ACC112 (cell line): Measurements from ENCODE around the gene DDR2.
A peak's percentile ranks its signal among the peaks of the same experiment; 100 is the strongest.
"Not testable (repeated sequence)": the region's sequence is repeated elsewhere in the genome, so short reads cannot be mapped to it uniquely, and the experiment has no call there.

Experiments
- H2AFZ ChIP-seq: fragments of 200-600 bp; sonication (generic); one replicate; pipeline ENCODE4 v1.6.0; 2017; ENCODE audit warnings: antibody characterized with exemption, low read length; ENCODE audit not compliant: unreplicated experiment
- H3K27ac ChIP-seq: fragments of 200-600 bp; sonication (generic); 2 replicates; pipeline ENCODE4 v1.5.1; 2014; ENCODE audit warnings: low read depth, mild to moderate bottlenecking, antibody characterized with exemption, low read length, moderate library complexity
- H3K27me3 ChIP-seq: fragments of 200-600 bp; sonication (generic); 2 replicates; pipeline ENCODE4 v1.6.1; 2014; ENCODE audit warnings: mild to moderate bottlenecking, antibody characterized with exemption, low read length, moderate library complexity, mixed read lengths; ENCODE audit not compliant: insufficient read depth
- H3K36me3 ChIP-seq: fragments of 200-600 bp; sonication (generic); 2 replicates; pipeline ENCODE4 v1.6.1; 2016; ENCODE audit warnings: mild to moderate bottlenecking, antibody characterized with exemption, low read length, moderate library complexity, mixed read lengths; ENCODE audit not compliant: insufficient read depth
- H3K4me1 ChIP-seq: fragments of 200-600 bp; sonication (generic); one replicate; pipeline ENCODE4 v1.6.1; 2016; ENCODE audit warnings: low read length, mixed read lengths; ENCODE audit not compliant: insufficient read depth, unreplicated experiment, control insufficient read depth
- H3K4me3 ChIP-seq: fragments of 200-600 bp; sonication (generic); 2 replicates; pipeline ENCODE4 v1.5.1; 2014; ENCODE audit warnings: mild to moderate bottlenecking, low read depth, low read length
- H3K79me2 ChIP-seq: fragments of 200-600 bp; sonication (generic); one replicate; pipeline ENCODE4 v1.6.0; 2016; ENCODE audit warnings: low read length; ENCODE audit not compliant: control insufficient read depth, unreplicated experiment, insufficient read depth

The DDR2 gene

DNA sequence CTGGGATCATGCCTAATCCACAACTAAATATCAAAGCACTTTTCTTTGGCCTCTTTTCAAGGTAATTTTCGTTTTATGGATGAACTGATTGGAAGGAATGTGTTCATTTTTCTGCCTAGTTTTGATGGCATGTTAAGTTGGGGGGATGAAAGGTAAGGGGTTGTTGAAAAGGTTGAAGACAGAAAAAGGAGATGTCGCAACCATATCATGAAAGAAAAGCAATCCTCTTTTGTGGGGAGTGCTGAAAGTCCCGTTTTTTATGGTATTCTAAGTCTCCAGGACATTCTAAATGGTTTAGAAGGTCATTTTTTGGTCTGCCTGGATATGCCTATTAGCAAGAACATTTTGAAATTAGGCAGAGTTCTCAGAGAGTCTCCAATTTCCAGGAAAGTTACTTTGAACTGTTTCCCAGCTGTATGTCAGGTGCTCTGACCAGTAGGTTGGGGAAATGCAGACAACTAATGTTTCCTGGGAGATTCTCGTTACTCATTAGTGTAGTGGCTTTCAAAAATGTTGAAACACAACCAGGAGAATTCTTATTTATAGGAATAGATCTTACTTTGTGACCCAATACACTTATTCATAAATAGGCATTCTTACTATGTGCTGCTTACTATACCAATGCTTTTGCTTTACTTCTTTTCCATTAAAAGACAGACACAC is 164.5 kb downstream of the DDR2 start:
- H3K79me2 ChIP-seq, H3K36me3 ChIP-seq, H3K27ac ChIP-seq, H3K27me3 ChIP-seq, H3K4me3 ChIP-seq, H2AFZ ChIP-seq, H3K4me1 ChIP-seq: not testable (repeated sequence)

DNA sequence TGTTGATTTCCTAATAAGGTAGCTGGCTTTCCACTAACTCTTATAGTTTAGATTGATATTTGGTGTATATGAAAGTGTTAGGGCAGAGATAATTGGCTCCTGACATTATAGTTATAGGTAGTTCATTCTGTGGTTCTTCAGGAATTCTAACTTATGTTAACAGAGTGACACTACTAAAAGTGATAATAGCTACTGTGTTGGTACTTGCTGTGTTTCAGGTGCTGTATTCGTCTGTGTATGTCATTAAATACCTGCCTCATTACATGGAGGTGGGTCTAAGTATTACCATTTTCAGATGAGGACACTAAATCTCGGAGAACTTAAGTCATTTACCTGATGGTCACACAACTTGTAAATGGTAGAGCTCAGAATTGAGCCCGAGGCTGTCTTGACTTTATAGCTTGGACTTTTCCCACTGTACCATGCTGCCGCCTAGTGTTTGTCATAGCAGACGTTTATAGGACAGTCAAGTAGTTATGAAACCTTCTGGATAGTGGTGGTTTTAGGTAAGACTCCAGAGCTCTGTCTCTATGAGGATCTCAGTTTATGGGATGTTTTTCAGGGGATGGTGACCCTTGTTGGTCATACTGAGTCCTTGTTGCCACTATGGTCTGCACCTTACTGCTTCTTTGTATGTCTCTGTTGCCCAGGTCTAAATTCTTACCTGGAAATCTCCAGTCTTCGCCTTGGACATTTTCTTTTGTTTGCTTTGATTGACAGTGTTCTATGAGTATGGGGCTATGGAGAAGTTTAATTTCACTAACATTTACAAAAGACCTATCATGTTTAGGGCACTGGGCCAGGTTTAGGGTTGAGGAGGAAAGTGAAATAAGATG is 167.9 kb downstream of the DDR2 start:
- H3K4me1 ChIP-seq, H3K36me3 ChIP-seq, H3K27ac ChIP-seq, H3K79me2 ChIP-seq, H3K27me3 ChIP-seq, H3K4me3 ChIP-seq, H2AFZ ChIP-seq: not testable (repeated sequence)

DNA sequence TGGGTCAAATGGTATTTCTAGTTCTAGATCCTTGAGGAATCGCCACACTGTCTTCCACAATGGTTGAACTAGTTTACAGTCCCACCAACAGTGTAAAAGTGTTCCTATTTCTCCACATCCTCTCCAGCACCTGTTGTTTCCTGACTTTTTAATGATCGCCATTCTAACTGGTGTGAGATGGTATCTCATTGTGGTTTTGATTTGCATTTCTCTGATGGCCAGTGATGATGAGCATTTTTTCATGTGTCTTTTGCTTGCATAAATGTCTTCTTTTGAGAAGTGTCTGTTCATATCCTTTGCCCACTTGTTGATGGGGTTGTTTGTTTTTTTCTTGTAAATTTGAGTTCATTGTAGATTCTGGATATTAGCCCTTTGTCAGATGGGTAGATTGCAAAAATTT is 175.2 kb downstream of the DDR2 start:
- H3K27me3 ChIP-seq, H3K27ac ChIP-seq, H3K79me2 ChIP-seq: not testable (repeated sequence)

DNA sequence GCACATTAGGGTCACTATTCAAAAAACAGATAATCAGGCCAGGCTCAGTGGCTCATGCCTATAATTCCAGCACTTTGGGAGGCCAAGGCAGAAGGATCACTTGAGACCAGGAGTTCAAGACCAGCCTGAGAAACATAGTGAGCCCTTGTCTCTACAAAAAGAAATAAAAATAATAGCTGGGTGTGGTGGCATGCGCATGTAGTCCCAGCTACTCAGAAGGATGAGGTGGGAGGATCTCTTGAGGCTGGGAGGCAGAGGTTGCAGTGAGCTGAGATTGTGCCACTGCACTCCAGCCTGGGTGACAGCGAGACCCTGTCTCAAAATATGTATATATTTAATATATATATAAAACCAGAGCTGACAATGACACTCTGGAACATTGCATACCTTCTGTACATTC is 180.1 kb downstream of the DDR2 start:
- not testable (repeated sequence) for H3K4me1 ChIP-seq, H3K36me3 ChIP-seq, H3K27me3 ChIP-seq, H2AFZ ChIP-seq, H3K79me2 ChIP-seq, H3K4me3 ChIP-seq, H3K27ac ChIP-seq

More for the DNA sequence above, 175.2 kb downstream of the DDR2 start:
- H2AFZ ChIP-seq, H3K4me3 ChIP-seq, H3K4me1 ChIP-seq, H3K36me3 ChIP-seq: not testable (repeated sequence)

DNA sequence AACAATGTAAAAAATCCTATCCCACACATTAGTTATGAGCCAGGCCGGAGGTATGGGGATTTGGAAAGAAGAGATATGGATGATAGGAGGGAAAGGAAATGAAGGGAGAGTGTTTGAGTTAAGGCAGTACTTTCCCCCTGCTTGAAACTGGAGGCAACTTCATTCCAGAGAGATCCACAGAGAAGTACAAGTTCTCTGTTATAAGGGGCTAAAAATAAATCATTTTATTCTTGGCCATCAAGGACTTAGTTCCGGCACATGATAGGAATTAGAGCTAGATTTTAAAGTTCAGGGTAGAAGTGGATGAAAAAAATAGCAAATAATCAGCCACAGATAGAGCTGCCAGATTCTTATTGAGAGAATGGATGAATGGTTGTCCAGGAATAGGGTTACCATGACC is 185.9 kb downstream of the DDR2 start:
- not testable (repeated sequence) for H3K4me3 ChIP-seq, H2AFZ ChIP-seq, H3K27ac ChIP-seq, H3K79me2 ChIP-seq, H3K27me3 ChIP-seq, H3K36me3 ChIP-seq
- peaks cover 13% of the 10 kb centered on the region for H3K4me1 ChIP-seq

DNA sequence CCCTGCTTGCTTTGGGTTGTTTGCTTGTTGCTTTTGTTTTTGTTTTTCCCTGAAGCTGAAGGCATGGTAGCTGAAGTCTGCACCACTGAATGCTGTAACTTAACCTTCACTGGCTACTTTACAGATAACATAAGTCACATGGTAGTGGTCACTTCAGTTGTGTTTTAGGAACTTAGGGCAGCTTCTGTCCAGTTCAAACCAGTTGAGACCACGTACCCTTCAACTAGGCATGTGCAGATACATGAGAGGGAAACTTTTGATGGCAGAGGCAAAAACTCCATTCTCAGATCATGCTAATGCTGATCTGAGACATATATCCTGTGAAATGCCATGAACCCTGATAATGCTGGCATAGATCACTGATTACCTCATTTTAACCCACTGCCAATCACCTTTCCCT is 186.4 kb downstream of the DDR2 start:
- H3K36me3 ChIP-seq, H3K27me3 ChIP-seq, H3K4me3 ChIP-seq, H2AFZ ChIP-seq, H3K79me2 ChIP-seq, H3K27ac ChIP-seq: not testable (repeated sequence)
- H3K4me1 ChIP-seq, result peaks cover 19% of the 10 kb centered on the region

DNA sequence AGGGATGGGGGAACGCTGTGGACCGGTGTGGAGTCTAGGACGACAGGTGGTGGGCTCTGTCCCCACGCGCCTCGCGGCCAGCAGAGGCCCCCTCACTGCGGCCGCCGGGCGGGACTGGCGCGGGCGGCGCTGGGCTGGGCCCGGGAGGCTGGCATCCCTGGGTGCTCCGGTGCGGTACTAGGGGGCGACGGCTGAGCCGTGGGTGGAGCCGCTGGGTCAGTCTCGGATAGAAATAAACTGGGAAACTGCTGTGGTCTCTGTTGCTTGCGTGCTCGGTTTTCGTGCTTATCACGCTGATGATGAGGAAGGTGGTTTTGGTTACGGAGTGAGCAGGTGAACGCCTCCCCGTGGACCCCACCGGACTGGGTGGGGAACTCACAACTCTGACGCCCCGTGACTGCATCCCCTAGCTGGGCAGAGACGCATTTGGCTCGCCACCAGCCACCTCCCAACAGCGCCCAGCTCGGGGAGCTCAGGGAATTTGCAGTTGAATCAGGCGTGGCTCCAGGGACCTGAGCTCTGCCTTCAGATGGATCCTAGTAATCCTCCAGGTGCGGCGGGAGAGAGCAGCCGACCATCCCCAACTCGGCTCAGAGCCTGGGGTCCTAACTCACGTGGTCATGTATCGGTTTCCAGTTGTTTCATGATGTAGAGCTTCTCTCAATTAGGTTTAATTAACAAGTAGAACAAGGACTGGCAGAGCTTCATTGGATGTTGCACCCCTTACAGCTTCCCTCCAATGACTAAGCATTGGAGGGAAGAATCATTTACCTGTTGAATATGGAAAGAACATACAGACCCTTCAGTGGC is 190.3 kb downstream of the DDR2 start:
- no peaks in the 10 kb centered on the region for H3K36me3 ChIP-seq
- peak overlapping the region; percentile 80 for H3K4me3 ChIP-seq
- H3K79me2 ChIP-seq, result no peaks in the 10 kb centered on the region
- H2AFZ ChIP-seq, result peak overlapping the region; percentile 87
- H3K27ac ChIP-seq, result no peak overlapping the region
- no peaks in the 10 kb centered on the region for H3K27me3 ChIP-seq
- H3K4me1 ChIP-seq, result peaks cover 21% of the 10 kb centered on the region

DNA sequence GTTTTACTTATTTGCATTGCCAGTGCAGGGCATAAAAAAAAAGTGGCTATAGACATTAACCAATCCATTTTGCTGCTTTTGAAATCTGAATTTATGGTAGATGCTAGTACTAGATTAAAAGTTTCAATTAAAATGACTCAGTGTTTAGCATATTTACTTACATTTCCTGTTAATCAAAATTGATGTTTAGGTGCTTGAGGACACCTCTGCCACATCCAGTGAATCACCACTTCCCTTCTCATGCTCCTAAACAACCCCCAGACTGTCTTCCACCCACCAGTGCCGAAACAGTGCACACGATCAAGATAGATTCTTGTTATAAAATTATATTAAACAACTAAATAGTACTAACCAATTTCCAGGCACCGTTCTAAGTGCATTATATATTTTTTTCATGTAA is 191.0 kb downstream of the DDR2 start:
- H3K27me3 ChIP-seq, result no peaks in the 10 kb centered on the region
- H3K36me3 ChIP-seq, result no peaks in the 10 kb centered on the region
- H3K4me1 ChIP-seq, result peaks cover 21% of the 10 kb centered on the region
- no peaks in the 10 kb centered on the region for H3K79me2 ChIP-seq
- H3K27ac ChIP-seq, result no peak overlapping the region
- H2AFZ ChIP-seq, result no peak overlapping the region
- peak overlapping the region; percentile 80; the same call in 1 of the 2 replicates for H3K4me3 ChIP-seq

DNA sequence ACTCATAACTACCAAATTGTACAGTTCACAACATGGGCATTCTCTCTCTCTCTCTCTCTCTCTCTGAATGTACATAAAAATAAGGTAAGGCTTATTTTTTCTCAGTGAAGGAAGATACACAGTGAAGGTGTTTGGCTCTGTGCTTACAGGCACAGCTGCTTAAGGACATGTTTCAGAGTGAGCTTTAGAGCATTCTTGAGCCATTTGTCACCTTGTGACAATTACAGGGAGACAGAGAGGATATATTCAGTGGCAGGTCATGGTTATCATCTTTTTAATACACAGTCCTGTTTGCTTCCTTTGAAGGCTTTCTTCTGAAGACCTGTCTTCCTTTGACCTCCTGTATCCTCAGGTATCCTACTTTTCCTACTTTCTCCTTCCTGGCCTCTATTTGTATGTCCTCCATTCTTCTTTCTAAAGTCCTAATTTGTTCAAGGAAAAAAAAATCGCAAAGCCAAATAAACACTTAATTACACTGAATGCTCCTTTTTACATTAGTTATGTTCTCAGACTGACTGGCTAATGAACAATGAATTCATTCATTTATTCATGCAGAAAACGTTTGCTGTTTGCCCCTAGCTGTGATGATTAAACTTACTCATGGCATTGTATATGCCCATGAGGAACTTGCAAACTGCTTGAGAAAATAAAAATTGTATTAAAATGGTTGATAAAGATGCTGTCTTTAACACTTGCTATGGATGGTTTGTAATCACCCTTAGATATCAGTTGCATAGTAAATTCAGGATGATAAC is 191.7 kb downstream of the DDR2 start:
- Histone ChIP-seq H3K4me3 (no peak overlapping the region), H3K27me3 (no peaks in the 10 kb centered on the region), H3K79me2 (no peaks in the 10 kb centered on the region), H3K4me1 (peaks cover 21% of the 10 kb centered on the region), H2AFZ (no peak overlapping the region), H3K36me3 (no peaks in the 10 kb centered on the region), H3K27ac (no peak overlapping the region)

DNA sequence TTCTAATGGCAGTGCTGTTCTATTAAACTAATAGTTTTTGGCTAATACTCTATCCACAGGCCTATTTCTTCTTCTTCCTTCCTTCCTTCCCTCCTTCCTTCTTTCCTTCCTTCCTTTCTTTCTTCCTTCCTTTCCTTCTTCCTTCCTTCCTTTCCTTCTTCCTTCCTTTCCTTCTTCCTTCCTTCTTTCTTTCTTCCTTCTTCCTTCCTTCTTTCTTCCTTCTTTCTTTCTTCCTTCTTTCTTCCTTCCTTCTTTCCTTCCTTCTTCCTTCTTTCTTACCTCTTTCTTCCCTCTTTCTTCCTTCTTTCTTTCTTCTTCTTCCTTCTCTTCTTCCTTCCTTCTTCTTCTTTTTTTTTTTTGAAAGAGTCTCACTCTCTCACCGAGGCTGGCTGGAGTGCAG is 197.0 kb downstream of the DDR2 start:
- Histone ChIP-seq H3K4me3 (no peak overlapping the region), H3K4me1 (no peaks in the 10 kb centered on the region), H3K27ac (no peak overlapping the region), H3K36me3 (no peaks in the 10 kb centered on the region), H3K79me2 (no peaks in the 10 kb centered on the region), H2AFZ (no peak overlapping the region), H3K27me3 (no peaks in the 10 kb centered on the region)
